Inferior parietal cortex (tissue), 1 donor: Measurements from ENCODE around the gene NLRP12.
"Not testable (repeated sequence)": the region's sequence is repeated elsewhere in the genome, so short reads cannot be mapped to it uniquely, and the experiment has no call there.

Experiments used
- DNase-seq: peaks from one replicate; pipeline ENCODE4 v3.0.0-alpha.2; 2016; ENCODE audit errors: extremely low spot score

Gene NLRP12

DNA sequence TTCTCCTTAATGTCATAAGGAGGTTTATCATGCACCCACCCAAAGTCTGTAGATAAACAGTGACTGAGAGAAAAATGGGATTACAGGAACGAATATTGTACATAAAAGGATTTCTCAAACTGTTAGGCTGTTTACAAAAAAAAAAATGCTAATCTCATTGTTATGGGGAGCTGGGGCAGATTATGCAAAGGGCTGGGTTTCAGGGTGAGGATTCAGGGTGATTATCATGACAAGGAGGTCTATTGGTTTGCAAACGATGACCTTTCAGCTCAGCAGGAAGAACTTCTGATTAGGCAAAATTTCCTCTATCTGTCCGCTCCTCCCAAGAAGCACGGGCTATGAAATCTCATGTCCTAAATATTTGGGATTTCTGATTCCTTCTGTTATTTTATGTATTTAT lies 41.4 kb downstream of the NLRP12 start:
- no peak for DNase-seq

GRCh38 chr19:53781332-53781731 lies 42.8 kb downstream of the NLRP12 start:
- DNase-seq: not testable (repeated sequence)

GRCh38 chr19:53780506-53780905 lies 43.6 kb downstream of the NLRP12 start:
- DNase-seq: no peak

- DNase-seq: no peak
These were observed 48.6 kb downstream of the NLRP12 start for GRCh38 chr19:53775524-53775923.

DNA sequence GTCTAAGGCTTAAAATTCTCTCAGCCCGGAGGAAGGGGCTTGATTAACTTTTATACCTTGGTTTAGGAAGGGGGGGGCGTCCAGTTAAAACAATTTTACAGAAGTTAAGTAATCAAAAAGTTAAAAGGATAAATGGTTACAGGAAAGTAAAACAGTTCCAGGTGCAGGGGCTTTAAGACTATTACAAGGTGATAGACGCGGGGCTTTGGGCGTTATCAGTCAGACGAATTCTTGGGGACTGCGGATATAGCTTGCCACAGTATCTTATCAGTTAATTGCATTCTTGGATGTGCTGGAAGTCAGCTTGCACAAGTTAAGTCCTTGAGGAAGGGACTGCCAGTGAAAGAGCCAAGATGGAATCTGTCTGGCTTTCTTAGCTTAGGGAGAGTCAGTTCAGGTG lies 49.6 kb downstream of the NLRP12 start:
- not testable (repeated sequence) for DNase-seq

- DNase-seq: no peak
These were observed 50.1 kb downstream of the NLRP12 start for GRCh38 chr19:53773999-53774398.

- DNase-seq: peak; percentile 64
These were observed 51.2 kb downstream of the NLRP12 start for GRCh38 chr19:53772943-53773342.

DNA sequence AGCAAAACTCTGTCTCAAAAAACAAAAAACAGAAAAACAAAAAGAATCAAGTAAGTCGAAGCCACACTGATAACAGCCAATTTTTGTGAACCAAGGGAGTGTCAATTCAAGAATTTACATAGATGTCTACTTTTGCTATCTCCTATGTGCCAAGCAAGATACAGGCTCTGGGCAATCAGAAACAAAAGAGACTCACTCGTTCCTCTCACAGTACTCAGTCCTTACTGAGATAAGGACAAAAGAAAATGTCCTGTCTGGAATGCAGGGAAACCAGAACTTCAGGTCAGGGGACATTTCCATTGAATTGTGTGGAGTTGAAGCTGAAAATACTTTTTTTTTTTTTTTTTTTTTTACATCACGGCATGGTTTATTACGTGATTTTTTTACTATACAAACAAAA lies 53.0 kb downstream of the NLRP12 start:
- no peak for DNase-seq

- DNase-seq: not testable (repeated sequence)
These were observed 54.3 kb downstream of the NLRP12 start for GRCh38 chr19:53769696-53770309.

GRCh38 chr19:53768401-53768800 lies 55.7 kb downstream of the NLRP12 start:
- DNase-seq: no peak

GRCh38 chr19:53758991-53759390 lies 65.1 kb downstream of the NLRP12 start:
- DNase-seq: not testable (repeated sequence)
